ENCODE data around the gene PDGFD.

The PDGFD gene

DNA sequence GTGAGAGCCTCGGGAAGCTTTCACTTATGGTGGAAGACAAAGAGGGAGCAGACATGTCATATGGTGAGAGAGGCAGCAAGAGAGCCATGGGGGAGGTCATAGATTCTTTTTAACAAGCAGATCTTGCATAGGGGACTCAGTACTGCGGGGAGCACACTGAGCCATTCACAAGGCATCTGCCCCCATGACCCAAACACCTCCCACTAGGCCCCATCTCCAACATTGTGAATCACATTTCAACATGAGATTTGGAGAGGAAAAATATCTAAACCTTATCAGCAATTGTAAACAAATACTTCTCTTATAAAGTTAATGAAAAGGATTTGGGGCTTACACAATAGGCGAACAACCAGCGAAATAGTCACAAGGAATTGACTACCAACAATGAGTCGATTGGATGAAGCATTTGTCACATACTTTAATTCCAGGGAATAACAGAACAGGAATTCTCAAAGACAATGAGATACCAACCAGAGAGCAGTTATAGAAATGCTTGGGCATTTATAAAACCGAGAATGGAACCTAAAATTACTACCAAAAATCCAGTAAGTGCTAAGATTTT lies 120.2 kb downstream of the PDGFD start:
- H2AFZ ChIP-seq (ENCODE audit: low read depth): no peak overlapping the region
- no peaks in the 10 kb centered on the region for H3K27me3 ChIP-seq (ENCODE audit: insufficient read depth, low read depth)
- no peak overlapping the region for H3K27ac ChIP-seq
- H3K36me3 ChIP-seq (ENCODE audit: insufficient read depth): no peaks in the 10 kb centered on the region
- H3K9ac ChIP-seq: no peak overlapping the region
- no peaks in the 10 kb centered on the region for H3K4me1 ChIP-seq (ENCODE audit: low read depth, poor library complexity, severe bottlenecking)
- no peaks in the 10 kb centered on the region for H4K20me1 ChIP-seq (ENCODE audit: insufficient read depth)
- no peak overlapping the region for H3K4me2 ChIP-seq
- TF ChIP-seq, protein P1, sequence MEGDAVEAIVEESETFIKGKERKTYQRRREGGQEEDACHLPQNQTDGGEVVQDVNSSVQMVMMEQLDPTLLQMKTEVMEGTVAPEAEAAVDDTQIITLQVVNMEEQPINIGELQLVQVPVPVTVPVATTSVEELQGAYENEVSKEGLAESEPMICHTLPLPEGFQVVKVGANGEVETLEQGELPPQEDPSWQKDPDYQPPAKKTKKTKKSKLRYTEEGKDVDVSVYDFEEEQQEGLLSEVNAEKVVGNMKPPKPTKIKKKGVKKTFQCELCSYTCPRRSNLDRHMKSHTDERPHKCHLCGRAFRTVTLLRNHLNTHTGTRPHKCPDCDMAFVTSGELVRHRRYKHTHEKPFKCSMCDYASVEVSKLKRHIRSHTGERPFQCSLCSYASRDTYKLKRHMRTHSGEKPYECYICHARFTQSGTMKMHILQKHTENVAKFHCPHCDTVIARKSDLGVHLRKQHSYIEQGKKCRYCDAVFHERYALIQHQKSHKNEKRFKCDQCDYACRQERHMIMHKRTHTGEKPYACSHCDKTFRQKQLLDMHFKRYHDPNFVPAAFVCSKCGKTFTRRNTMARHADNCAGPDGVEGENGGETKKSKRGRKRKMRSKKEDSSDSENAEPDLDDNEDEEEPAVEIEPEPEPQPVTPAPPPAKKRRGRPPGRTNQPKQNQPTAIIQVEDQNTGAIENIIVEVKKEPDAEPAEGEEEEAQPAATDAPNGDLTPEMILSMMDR (conservative IDR thresholded peaks at IDR 0.05; ENCODE audit: low read depth, low read length): no peak
- no peaks in the 10 kb centered on the region for H3K79me2 ChIP-seq (ENCODE audit: insufficient read depth, low read depth)
- H3K4me3 ChIP-seq (IDR thresholded peaks at IDR 0.05; ENCODE audit: insufficient read depth, low read depth, low read length): no peak overlapping the region

DNA sequence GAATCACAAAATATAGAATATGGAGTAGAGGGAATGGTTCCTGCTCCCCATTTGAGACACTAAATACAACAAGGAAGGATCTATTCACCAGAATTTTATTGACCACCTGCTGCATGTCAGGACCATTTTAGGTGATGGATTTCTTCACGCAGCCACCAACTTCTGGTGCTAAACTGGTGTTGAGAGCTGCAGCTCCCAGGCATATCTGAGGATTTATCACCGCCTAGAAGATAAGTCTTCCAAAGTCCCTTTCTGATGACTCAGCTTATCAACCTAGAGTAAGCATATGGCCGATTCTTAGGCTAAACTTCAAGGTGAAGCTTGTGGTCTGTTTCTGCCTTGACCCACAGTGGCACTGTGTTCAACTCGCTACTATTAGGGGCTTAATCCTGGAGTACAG lies 120.8 kb downstream of the PDGFD start:
- Histone ChIP-seq H3K4me3 (IDR thresholded peaks at IDR 0.05; ENCODE audit: insufficient read depth, low read depth, low read length) (no peak overlapping the region), H3K4me1 (ENCODE audit: low read depth, poor library complexity, severe bottlenecking) (no peaks in the 10 kb centered on the region), H3K27ac (no peak overlapping the region), H3K79me2 (ENCODE audit: insufficient read depth, low read depth) (no peaks in the 10 kb centered on the region), H3K27me3 (ENCODE audit: insufficient read depth, low read depth) (no peaks in the 10 kb centered on the region), H2AFZ (ENCODE audit: low read depth) (no peak overlapping the region), H4K20me1 (ENCODE audit: insufficient read depth) (no peaks in the 10 kb centered on the region), H3K9ac (no peak overlapping the region), H3K4me2 (no peak overlapping the region), H3K36me3 (ENCODE audit: insufficient read depth) (no peaks in the 10 kb centered on the region)
- TF ChIP-seq, protein P1 (conservative IDR thresholded peaks at IDR 0.05; ENCODE audit: low read depth, low read length): no peak

DNA sequence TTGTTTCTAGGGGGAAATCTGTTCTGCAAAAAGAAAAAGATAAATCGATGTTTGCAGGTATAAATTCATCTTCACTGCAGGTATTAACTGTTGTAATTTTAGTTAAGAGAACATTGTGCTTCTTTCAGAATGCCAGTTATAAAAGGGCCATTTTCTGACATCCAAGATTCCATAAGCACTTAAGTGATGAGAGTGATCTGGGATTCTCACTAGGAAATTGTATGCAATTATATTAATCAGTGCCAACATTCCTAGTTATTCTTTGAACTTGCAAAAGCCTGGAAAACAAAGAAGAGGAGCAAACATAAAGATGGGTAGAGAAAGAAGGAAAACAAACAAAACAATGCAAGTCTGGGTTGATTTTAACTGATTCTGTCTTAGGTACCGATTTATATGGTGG lies 122.2 kb downstream of the PDGFD start:
- H2AFZ ChIP-seq (ENCODE audit: low read depth): no peak overlapping the region
- no peaks in the 10 kb centered on the region for H3K4me1 ChIP-seq (ENCODE audit: low read depth, poor library complexity, severe bottlenecking)
- no peaks in the 10 kb centered on the region for H3K36me3 ChIP-seq (ENCODE audit: insufficient read depth)
- H3K79me2 ChIP-seq (ENCODE audit: insufficient read depth, low read depth): no peaks in the 10 kb centered on the region
- TF ChIP-seq, protein P1 (conservative IDR thresholded peaks at IDR 0.05; ENCODE audit: low read depth, low read length): no peak
- no peak overlapping the region for H3K4me3 ChIP-seq (IDR thresholded peaks at IDR 0.05; ENCODE audit: insufficient read depth, low read depth, low read length)
- H3K27me3 ChIP-seq (ENCODE audit: insufficient read depth, low read depth): no peaks in the 10 kb centered on the region
- no peak overlapping the region for H3K9ac ChIP-seq
- H4K20me1 ChIP-seq (ENCODE audit: insufficient read depth): no peaks in the 10 kb centered on the region
- H3K4me2 ChIP-seq: no peak overlapping the region
- no peak overlapping the region for H3K27ac ChIP-seq

DNA sequence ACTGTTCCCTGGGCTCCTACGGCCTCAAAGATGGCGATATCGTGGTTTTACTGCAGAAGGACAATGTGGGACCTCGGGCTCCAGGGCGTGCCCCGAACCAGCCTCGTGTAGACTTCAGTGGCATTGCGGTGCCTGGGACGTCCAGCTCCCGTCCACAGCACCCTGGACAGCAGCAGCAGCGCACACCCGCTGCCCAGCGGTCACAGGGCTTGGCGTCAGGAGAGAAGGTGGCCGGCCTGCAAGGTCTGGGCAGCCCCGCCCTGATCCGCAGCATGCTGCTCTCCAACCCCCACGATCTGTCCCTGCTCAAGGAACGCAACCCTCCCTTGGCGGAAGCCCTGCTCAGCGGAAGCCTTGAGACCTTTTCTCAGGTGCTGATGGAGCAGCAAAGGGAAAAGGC lies 127.0 kb downstream of the PDGFD start:
- no peaks in the 10 kb centered on the region for H3K27me3 ChIP-seq (ENCODE audit: insufficient read depth, low read depth)
- TF ChIP-seq, protein P1 (conservative IDR thresholded peaks at IDR 0.05; ENCODE audit: low read depth, low read length): no peak

More for the DNA sequence above, 127.0 kb downstream of the PDGFD start:
- Histone ChIP-seq H3K27ac (no peak overlapping the region), H3K4me3 (IDR thresholded peaks at IDR 0.05; ENCODE audit: insufficient read depth, low read depth, low read length) (no peak overlapping the region), H4K20me1 (ENCODE audit: insufficient read depth) (no peaks in the 10 kb centered on the region), H2AFZ (ENCODE audit: low read depth) (no peak overlapping the region), H3K79me2 (ENCODE audit: insufficient read depth, low read depth) (no peaks in the 10 kb centered on the region), H3K4me2 (no peak overlapping the region), H3K9ac (no peak overlapping the region), H3K36me3 (ENCODE audit: insufficient read depth) (no peaks in the 10 kb centered on the region), H3K4me1 (ENCODE audit: low read depth, poor library complexity, severe bottlenecking) (no peaks in the 10 kb centered on the region)
